Rectal smooth muscle tissue (tissue), 1 donor: ENCODE measurements around the gene EFCAB9.

Experiments
- H3K27ac ChIP-seq: one replicate; pipeline ENCODE4 v1.7.0; 2013; ENCODE audit warnings: low read depth, low read length, inconsistent platforms
- H3K27me3 ChIP-seq: one replicate; pipeline ENCODE4 v1.7.0; 2013; ENCODE audit warnings: low read length; ENCODE audit not compliant: control insufficient read depth, insufficient read depth
- H3K36me3 ChIP-seq: one replicate; pipeline ENCODE4 v1.7.0; 2013; ENCODE audit warnings: low read length; ENCODE audit not compliant: control insufficient read depth, insufficient read depth
- H3K4me1 ChIP-seq: one replicate; pipeline ENCODE4 v1.7.0; 2013; ENCODE audit warnings: low read length; ENCODE audit not compliant: control insufficient read depth, insufficient read depth
- H3K4me3 ChIP-seq: one replicate; pipeline ENCODE4 v1.7.0; 2013; ENCODE audit warnings: low read length
- H3K9ac ChIP-seq: one replicate; pipeline ENCODE4 v1.7.0; 2013; ENCODE audit warnings: low read length

Gene EFCAB9

DNA sequence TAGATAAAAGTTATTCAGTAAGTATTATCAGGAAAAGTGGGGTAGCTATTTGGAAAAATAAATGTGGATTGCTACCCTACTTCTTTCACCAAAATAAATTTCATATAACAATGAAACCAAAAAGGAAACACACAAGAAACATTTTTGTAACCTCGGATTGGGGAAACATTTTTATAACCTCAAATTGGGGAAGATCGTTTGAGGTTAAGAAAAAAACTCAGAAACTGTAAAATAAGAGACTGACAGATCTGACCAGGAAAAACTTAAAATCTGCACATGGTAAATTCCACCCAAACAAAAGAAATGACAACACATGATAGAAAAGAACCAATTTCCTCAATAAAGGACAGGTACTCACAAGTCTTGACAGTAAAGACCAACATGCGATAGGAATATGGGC lies 13.5 kb downstream of the EFCAB9 start:
- H3K27ac ChIP-seq: no peak overlapping the region
- H3K4me1 ChIP-seq: no peaks in the 10 kb centered on the region
- H3K9ac ChIP-seq: no peak overlapping the region
- H3K27me3 ChIP-seq: no peaks in the 10 kb centered on the region
- H3K36me3 ChIP-seq: no peaks in the 10 kb centered on the region
- no peak overlapping the region for H3K4me3 ChIP-seq

DNA sequence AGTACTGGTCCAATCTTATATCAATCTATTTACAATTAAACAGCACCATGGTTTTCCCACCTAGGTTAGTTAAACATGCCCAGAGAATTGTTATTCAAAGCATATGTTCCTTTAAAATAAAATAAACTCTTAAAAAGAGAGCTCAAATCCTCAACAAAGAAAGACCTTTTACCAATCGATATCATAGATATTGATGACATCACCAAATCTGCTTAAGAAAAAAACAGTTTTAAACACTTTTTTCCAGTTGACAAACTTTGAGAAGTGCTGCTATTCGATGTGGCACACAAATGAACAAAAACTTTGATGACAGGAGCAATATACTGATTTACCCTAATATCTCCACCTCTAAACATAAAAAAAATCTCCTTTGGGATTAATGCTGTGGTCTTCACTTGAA lies 15.7 kb downstream of the EFCAB9 start:
- H3K36me3 ChIP-seq: no peaks in the 10 kb centered on the region
- no peak overlapping the region for H3K9ac ChIP-seq
- no peaks in the 10 kb centered on the region for H3K4me1 ChIP-seq
- no peaks in the 10 kb centered on the region for H3K27me3 ChIP-seq
- no peak overlapping the region for H3K27ac ChIP-seq
- no peak overlapping the region for H3K4me3 ChIP-seq

DNA sequence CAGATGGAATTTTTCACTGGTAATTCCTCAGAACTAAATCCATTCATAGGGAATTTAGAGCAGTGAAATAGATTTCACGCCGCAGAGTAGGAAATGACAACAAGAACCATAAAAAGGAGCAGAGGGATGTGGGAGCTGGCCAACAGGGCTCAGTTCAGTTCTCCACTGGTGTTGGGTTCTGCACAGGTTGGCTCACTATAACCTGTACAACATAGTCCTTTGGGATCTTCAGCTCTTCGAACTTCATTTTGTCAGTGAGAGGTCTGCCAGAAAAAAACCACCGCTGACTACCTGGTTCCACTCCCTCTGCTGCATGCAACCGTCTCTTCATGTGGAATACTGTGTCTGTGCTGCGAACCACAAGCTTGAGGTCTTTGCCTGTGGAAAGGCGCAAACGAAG lies 17.7 kb downstream of the EFCAB9 start:
- H3K4me1 ChIP-seq: no peaks in the 10 kb centered on the region
- H3K4me3 ChIP-seq: no peak overlapping the region
- H3K9ac ChIP-seq: no peak overlapping the region
- no peak overlapping the region for H3K27ac ChIP-seq
- H3K27me3 ChIP-seq: no peaks in the 10 kb centered on the region
- H3K36me3 ChIP-seq: no peaks in the 10 kb centered on the region

DNA sequence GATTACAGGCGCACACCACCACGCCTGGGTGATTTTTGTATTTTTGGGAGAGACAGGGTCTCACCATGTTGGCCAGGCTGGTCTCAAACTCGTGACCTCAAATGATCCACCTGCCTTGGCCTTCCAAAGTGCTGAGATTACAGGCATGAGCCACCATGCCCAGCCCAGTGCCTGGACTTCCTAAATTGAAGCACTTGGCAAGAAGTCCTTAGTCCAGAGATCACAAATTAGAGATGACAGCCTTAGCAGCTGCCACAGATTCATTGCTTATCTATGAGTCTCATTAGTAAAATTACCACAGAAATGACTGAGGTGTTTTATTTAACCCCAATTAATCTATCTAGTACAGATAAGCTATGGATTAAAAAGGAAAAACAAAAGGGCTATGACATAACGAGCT lies 19.2 kb downstream of the EFCAB9 start:
- no peak overlapping the region for H3K4me3 ChIP-seq
- no peak overlapping the region for H3K27ac ChIP-seq
- no peaks in the 10 kb centered on the region for H3K27me3 ChIP-seq
- no peaks in the 10 kb centered on the region for H3K36me3 ChIP-seq
- H3K9ac ChIP-seq: no peak overlapping the region
- H3K4me1 ChIP-seq: no peaks in the 10 kb centered on the region

DNA sequence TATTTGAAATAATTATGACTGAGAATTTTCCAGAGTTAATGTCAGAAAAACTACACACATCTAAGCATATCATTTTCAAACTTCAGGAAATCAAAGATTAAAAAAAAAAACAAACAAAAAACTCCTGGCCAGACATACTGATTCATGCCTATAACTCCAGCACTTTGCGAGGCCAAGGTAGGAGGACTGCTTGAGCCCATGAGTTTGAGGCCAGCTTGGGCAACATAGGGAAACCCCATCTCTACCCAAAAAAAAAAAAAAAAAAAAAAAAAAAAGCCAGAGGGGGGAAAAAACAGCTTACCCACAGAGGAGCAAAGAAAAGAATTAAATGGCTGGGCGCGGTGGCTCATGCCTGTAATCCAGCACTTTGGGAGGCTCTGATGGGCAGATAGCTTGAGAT lies 22.4 kb downstream of the EFCAB9 start:
- no peaks in the 10 kb centered on the region for H3K36me3 ChIP-seq
- no peaks in the 10 kb centered on the region for H3K4me1 ChIP-seq
- no peak overlapping the region for H3K4me3 ChIP-seq
- H3K9ac ChIP-seq: no peak overlapping the region
- no peak overlapping the region for H3K27ac ChIP-seq
- no peaks in the 10 kb centered on the region for H3K27me3 ChIP-seq

DNA sequence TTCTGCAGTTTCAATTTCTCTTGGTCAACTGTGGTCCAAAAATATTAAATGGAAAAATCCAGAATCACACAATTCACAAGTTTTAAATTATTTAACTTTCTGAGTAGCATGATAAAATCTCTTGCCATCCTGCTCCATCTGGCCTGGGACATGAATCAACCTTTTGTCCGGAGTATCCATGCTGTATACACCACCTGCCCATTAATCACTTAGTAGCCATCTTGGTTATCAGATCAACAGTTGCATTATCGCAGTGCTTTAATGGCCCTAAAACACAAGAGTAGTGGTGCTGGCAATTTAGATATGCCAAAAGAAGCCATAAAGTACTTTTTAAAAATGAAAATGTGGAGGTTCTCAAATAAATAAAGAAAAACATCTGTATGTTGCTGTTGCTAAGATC lies 25.3 kb downstream of the EFCAB9 start:
- Histone ChIP-seq H3K36me3 (no peaks in the 10 kb centered on the region), H3K27me3 (no peaks in the 10 kb centered on the region), H3K27ac (no peak overlapping the region), H3K4me1 (no peaks in the 10 kb centered on the region), H3K4me3 (no peak overlapping the region), H3K9ac (no peak overlapping the region)

DNA sequence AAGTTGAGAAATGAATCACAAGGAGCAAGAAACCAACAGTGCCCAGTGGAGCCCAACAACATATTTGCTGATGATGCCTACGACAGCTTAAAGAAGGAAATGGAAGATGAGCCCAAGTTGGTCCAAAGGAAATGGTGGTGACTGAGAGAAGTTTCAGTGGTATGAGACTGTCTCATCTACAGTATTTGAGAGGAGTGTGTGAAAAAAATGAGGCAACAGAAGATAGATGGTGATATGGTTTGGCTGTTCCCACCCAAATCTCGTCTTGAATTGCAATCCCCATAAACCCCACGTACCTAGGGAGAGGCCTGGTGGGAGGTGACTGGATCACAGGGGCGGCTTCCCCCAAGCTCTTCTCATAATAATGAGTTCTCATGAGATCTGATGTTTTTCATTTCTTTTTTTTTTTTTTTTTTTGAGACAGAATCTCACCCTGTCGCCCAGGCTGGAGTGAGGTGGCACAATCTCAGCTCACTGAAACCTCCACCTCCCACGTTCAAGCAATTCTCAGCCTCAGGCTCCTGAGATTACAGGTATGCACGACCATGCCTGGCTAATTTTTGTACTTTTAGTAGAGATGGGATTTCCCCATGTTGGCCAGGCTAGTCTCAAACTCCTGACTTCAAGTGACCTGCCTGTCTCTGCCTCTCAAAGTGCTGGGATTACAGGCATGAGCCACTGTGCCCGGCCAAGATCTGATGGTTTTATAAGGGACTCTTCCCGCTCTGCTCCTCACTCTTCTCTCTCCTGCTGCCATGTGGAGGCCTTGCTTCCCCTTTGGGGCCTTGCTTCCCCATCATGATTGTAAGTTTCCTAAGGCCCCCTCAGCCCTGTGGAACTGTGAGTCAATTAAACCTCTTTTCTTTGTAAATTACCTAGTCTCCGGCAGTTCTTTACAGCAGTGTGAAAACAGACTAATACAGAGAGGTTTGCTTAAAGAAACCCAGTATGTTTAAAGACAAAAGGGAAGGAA lies 30.2 kb downstream of the EFCAB9 start:
- Histone ChIP-seq H3K27me3 (no peaks in the 10 kb centered on the region), H3K27ac (no peak overlapping the region), H3K36me3 (no peaks in the 10 kb centered on the region), H3K4me3 (no peak overlapping the region), H3K4me1 (no peaks in the 10 kb centered on the region), H3K9ac (no peak overlapping the region)

DNA sequence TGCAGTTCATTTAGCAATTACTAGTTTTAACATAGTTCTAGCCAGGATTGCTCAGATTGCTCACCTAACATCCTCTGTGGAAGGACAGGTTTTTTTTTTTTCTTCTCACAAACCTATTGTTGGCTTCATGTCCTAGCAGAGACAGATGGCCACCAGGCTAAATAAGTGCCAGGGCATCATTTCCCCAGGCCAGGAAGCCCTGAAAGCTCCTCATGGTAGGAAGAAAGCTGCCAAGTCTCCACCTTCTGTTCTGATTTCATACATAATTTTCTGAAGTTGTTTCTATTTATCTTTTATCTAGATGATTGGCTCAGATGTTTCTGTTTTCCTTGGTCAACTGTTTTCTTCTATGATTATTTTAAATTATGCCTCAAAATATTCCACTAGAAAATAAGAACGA lies 31.0 kb downstream of the EFCAB9 start:
- H3K4me1 ChIP-seq: no peaks in the 10 kb centered on the region
- H3K4me3 ChIP-seq: no peak overlapping the region
- H3K27me3 ChIP-seq: no peaks in the 10 kb centered on the region
- H3K36me3 ChIP-seq: no peaks in the 10 kb centered on the region
- H3K27ac ChIP-seq: no peak overlapping the region
- no peak overlapping the region for H3K9ac ChIP-seq

DNA sequence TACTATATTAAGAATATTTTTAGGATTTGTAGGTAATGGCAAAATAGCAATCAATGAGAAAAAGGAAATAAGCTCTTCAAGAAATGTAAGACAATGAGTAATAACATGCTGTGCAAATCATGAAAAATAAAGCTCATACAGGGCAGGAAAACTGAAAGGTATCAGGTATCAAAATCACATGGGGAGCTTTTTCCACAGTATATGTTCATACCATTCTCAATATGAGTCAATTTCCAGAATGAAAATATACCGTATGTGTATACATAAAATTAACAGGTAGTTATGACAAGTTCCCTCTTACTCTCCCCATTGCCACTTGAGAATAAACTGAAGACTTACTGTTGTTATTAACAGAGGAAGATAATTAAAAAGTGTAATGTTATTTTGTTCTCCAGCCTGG lies 35.9 kb downstream of the EFCAB9 start:
- H3K36me3 ChIP-seq: peaks cover 4% of the 10 kb centered on the region
- H3K27me3 ChIP-seq: no peaks in the 10 kb centered on the region
- H3K9ac ChIP-seq: no peak overlapping the region
- no peak overlapping the region for H3K27ac ChIP-seq
- H3K4me3 ChIP-seq: no peak overlapping the region
- no peaks in the 10 kb centered on the region for H3K4me1 ChIP-seq

DNA sequence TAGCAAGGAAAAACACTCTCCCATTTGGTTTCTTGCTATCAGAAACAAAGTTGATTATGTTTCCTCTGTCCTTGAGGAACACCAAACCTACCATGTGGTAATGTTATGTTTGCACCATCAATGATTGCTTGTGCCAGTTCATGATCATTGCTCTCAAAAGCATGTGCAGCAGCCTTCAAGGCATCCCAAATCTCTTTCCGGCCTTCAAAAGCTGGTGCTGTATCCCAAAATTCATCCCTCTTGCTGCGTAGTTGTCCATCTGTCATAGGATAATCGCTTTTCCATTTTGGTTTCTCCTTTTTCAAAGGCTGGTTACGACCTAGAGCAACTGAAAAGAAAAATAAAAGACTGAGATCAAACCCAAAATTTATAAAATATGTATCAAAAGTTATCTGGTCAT lies 40.1 kb downstream of the EFCAB9 start:
- Histone ChIP-seq H3K27ac (no peak overlapping the region), H3K9ac (no peak overlapping the region), H3K4me3 (no peak overlapping the region), H3K4me1 (no peaks in the 10 kb centered on the region), H3K36me3 (peaks cover 4% of the 10 kb centered on the region), H3K27me3 (no peaks in the 10 kb centered on the region)

DNA sequence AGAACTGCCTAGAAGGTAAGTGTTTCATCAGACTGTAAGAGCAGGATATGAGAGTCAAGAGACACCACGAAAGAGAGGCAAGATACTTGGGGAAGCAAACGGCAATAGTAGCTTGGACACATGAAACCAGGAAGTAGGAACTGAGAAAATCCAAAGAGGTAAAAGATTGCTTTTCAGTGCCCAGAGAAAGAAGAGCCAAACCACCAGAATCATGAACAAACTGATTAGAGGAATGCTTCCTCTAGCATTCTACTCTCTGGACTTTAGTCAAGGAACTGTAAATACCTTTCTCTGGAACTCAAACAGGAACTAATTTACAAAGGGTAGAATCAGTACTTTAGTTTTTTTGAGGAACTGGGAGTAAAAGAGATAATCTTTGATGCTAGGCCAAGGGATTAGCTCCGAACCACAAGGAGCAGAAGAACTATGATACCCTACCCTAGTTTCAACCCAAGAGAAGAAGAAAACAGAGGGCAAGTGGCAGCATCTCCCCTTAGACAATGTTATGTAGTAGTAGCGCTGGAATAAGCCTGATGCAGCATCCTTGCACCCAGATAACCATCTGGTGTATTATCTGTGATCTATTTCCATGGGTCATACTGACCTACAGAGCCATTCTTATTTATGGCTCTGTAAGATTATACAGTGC lies 41.3 kb downstream of the EFCAB9 start:
- Histone ChIP-seq H3K27ac (no peak overlapping the region), H3K4me1 (no peaks in the 10 kb centered on the region), H3K4me3 (no peak overlapping the region), H3K36me3 (peaks cover 4% of the 10 kb centered on the region), H3K9ac (no peak overlapping the region), H3K27me3 (no peaks in the 10 kb centered on the region)

DNA sequence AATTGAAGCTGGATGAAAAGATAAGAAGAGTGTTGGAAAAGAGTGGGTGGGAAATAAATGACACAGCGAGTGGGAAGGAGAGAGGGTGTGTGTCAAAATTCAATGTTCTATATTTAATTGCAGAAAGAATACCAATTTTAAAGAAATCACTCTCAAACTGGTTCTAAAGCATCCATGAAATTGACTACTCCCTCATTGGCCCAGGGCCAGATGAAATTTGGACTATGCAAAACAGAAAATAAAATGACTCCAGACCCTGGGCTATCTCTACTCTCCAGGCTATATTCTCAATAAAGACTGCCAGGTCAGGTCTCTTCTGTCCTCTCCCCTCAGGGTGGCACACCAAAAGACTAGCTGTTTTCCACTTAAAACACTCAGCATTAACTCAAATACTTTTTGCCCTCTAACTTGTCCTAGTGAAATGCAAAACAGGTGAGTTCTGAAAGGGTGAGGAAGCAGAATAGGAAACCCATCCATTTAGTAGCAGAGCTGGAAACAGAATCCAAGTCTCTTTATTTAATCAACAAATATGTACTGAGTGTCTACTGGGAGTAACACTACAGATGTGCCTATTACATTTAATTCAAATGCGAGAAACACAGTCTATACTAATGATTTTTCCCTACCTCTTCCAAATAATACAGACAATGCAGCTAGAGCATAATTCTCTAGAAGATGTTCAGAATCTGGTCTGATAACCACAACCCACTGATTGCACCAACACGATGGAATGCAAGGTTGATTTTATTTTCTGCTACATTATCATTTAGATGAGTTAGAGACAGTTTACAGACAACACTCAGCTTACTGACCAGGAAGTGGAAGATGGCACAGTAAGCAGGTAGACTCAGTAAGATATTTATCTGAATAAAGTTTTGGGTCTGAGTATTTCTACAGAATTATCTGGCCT lies 42.1 kb downstream of the EFCAB9 start:
- Histone ChIP-seq H3K9ac (no peak overlapping the region), H3K36me3 (peaks cover 4% of the 10 kb centered on the region), H3K4me1 (no peaks in the 10 kb centered on the region), H3K27ac (no peak overlapping the region), H3K4me3 (no peak overlapping the region), H3K27me3 (no peaks in the 10 kb centered on the region)
